Sigmoid colon (tissue), 4 donors: ENCODE results near the gene IGF2R.

Experiments
- POLR2AphosphoS5 ChIP-seq, 4 donors: sonication (generic); formaldehyde crosslinking; IDR thresholded peaks; one replicate each; pipeline ENCODE4 v1.6.1; 2017; ENCODE audit warnings: antibody characterized with exemption in 4 of 4
- TF ChIP-seq, protein P1 (sequence below), 4 experiments: fragments of 450-650 bp in 3 of 4; fragments of 200-600 bp in 1 of 4; IDR thresholded peaks; one replicate each; pipeline ENCODE4 v1.5.1; 2016 to 2019; ENCODE audit warnings: antibody characterized with exemption in 4 of 4, mild to moderate bottlenecking in 3 of 4, moderate library complexity in 2 of 4

DNA sequence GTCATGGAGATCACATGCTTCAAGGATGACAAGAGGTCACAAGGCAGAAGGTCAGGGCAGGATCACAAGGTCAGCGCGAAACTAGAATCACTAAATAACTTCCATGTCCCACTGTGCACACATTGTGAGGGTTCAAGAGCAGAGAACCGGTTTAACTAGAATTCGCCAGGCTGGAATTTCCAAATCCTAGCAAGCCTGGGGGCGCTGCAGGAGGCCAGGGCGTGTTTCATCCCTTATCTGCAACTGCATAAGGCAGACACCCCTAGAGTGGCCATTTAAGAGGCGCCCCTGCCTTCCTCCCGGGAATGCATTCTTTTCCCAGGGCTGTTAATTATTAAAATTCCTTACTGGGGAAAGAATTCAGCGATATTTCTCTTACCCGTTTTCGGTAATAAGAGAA lies 112.5 kb downstream of the IGF2R start:
- no peak for TF ChIP-seq POLR2AphosphoS5 (IDR thresholded peaks at IDR 0.05)
- TF ChIP-seq, protein P1, sequence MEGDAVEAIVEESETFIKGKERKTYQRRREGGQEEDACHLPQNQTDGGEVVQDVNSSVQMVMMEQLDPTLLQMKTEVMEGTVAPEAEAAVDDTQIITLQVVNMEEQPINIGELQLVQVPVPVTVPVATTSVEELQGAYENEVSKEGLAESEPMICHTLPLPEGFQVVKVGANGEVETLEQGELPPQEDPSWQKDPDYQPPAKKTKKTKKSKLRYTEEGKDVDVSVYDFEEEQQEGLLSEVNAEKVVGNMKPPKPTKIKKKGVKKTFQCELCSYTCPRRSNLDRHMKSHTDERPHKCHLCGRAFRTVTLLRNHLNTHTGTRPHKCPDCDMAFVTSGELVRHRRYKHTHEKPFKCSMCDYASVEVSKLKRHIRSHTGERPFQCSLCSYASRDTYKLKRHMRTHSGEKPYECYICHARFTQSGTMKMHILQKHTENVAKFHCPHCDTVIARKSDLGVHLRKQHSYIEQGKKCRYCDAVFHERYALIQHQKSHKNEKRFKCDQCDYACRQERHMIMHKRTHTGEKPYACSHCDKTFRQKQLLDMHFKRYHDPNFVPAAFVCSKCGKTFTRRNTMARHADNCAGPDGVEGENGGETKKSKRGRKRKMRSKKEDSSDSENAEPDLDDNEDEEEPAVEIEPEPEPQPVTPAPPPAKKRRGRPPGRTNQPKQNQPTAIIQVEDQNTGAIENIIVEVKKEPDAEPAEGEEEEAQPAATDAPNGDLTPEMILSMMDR (IDR thresholded peaks at IDR 0.05): no peak
